Panc1 (cell line): ENCODE results near the gene CYP2F1.

Experiments
- POLR2AphosphoS5 ChIP-seq: IDR thresholded peaks from 2 replicates; pipeline ENCODE4 v1.6.1; 2012; ENCODE audit warnings: mild to moderate bottlenecking, low read depth, low read length, moderate library complexity
- TF ChIP-seq, protein P1 (sequence below): fragments of 450-650 bp; IDR thresholded peaks from 2 replicates; pipeline ENCODE4 v1.5.1; 2017; ENCODE audit warnings: mild to moderate bottlenecking
- TF ChIP-seq, protein P2 (sequence below), 2 experiments: IDR thresholded peaks; 2 replicates each; pipeline ENCODE4 v1.6.1; 2011 to 2012; ENCODE audit warnings: low read depth in 2 of 2, control low read depth in 1 of 2, low read length in 1 of 2, mild to moderate bottlenecking in 1 of 2, moderate library complexity in 1 of 2; ENCODE audit not compliant: insufficient read depth in 1 of 2

DNA sequence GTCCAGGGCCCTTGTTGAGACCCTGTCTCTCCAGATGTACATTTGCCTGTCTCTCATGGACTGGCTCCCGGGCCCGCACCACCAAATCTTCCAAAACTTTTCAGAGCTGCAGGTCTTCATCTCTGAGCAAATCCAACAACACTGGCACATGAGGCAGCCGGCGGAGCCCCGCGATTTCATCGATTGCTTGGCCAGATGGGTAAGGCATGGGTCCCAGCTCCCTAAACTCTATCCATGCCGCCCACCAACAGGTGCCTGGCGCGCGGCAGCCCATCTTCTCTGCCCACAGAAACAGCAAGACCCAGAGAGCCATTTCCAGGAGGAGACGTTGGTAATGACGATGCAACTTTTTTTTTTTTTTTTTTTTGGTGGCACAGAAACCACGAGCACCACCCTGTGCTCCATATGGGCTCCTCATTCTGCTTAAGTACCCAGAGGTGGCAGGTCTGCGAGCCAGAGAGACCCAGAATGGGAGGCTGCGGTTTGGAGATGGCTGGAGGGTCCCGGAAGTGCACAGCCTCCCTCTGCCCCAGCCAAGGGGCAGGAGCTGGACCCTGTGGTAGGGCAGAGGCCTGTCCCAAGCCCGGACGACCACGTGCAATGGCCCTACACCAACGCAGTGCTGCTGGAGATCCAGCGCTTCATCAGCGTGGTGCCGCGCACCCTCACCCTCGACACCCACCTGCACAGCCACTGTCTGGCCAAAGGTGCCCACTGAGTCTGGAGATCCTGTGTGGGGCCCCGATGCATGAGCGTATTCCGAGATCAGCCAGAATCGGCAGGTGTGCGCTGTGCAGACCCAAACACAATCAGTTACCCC is 22.6 kb downstream of the CYP2F1 start:
- TF ChIP-seq, protein P1, sequence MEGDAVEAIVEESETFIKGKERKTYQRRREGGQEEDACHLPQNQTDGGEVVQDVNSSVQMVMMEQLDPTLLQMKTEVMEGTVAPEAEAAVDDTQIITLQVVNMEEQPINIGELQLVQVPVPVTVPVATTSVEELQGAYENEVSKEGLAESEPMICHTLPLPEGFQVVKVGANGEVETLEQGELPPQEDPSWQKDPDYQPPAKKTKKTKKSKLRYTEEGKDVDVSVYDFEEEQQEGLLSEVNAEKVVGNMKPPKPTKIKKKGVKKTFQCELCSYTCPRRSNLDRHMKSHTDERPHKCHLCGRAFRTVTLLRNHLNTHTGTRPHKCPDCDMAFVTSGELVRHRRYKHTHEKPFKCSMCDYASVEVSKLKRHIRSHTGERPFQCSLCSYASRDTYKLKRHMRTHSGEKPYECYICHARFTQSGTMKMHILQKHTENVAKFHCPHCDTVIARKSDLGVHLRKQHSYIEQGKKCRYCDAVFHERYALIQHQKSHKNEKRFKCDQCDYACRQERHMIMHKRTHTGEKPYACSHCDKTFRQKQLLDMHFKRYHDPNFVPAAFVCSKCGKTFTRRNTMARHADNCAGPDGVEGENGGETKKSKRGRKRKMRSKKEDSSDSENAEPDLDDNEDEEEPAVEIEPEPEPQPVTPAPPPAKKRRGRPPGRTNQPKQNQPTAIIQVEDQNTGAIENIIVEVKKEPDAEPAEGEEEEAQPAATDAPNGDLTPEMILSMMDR: no peak
- no peak for TF ChIP-seq POLR2AphosphoS5
- TF ChIP-seq, protein P2, sequence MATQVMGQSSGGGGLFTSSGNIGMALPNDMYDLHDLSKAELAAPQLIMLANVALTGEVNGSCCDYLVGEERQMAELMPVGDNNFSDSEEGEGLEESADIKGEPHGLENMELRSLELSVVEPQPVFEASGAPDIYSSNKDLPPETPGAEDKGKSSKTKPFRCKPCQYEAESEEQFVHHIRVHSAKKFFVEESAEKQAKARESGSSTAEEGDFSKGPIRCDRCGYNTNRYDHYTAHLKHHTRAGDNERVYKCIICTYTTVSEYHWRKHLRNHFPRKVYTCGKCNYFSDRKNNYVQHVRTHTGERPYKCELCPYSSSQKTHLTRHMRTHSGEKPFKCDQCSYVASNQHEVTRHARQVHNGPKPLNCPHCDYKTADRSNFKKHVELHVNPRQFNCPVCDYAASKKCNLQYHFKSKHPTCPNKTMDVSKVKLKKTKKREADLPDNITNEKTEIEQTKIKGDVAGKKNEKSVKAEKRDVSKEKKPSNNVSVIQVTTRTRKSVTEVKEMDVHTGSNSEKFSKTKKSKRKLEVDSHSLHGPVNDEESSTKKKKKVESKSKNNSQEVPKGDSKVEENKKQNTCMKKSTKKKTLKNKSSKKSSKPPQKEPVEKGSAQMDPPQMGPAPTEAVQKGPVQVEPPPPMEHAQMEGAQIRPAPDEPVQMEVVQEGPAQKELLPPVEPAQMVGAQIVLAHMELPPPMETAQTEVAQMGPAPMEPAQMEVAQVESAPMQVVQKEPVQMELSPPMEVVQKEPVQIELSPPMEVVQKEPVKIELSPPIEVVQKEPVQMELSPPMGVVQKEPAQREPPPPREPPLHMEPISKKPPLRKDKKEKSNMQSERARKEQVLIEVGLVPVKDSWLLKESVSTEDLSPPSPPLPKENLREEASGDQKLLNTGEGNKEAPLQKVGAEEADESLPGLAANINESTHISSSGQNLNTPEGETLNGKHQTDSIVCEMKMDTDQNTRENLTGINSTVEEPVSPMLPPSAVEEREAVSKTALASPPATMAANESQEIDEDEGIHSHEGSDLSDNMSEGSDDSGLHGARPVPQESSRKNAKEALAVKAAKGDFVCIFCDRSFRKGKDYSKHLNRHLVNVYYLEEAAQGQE (IDR thresholded peaks at IDR 0.05; ENCODE audit: insufficient read depth in 1 of 2, low read depth in 2 of 2, low read length in 1 of 2): no peak
